Activated CD8-positive, alpha-beta T cell treated with anti-CD3 and anti-CD28 coated beads for 36 hours (primary cell): ENCODE results near the gene TEK. TPM values are rescaled to one million over a fixed set of nuclear protein-coding genes. Genes with fewer than 3 reads are reported as not detected.

Experiments
- ATAC-seq: fragments of 200-7000 bp; cut with Tn5 transposase; one replicate; pipeline ENCODE4 v1.10.0; 2021; ENCODE audit warnings: mild to moderate bottlenecking, moderate library complexity
- CTCF ChIA-PET: fragments of 350-600 bp; sonication (Branson Sonifier 250); formaldehyde crosslinking; loops from one replicate; lab custom pipeline; 2021; ENCODE audit warnings: antibody characterized with exemption; lab: Charles Lee
- POLR2A ChIA-PET: fragments of 350-600 bp; sonication (Branson Sonifier 250); formaldehyde crosslinking; loops from one replicate; lab custom pipeline; 2021; ENCODE audit warnings: antibody characterized with exemption; lab: Charles Lee
- DNase-seq: peaks from one replicate; pipeline ENCODE4 v3.0.0-alpha.2; 2020
- H3K27ac Mint-ChIP-seq: one replicate; pipeline ENCODE4 v1.8.0; 2021; ENCODE audit warnings: mild to moderate bottlenecking, mixed read lengths
- H3K27me3 Mint-ChIP-seq: one replicate; pipeline ENCODE4 v1.8.0; 2021; ENCODE audit warnings: mixed read lengths
- H3K36me3 Mint-ChIP-seq: one replicate; pipeline ENCODE4 v1.8.0; 2021; ENCODE audit warnings: low read depth, mixed read lengths
- H3K4me1 Mint-ChIP-seq: one replicate; pipeline ENCODE4 v1.8.0; 2021; ENCODE audit warnings: low read depth, mixed read lengths
- H3K4me3 Mint-ChIP-seq: one replicate; pipeline ENCODE4 v1.8.0; 2021; ENCODE audit warnings: mild to moderate bottlenecking, moderate library complexity, mixed read lengths
- H3K9me3 Mint-ChIP-seq: one replicate; pipeline ENCODE4 v1.8.0; 2021; ENCODE audit warnings: mixed read lengths
- intact Hi-C: fragments of 100-400 bp; cut with micrococcal nuclease; formaldehyde crosslinking; loops from one replicate; pipeline ENCODE4 v1.10.0; 2022
- total RNA-seq, 2 experiments: library from RNA; stranded (reverse); gene quantifications; one replicate each; pipeline ENCODE4 v1.2.3, GENCODE V29; 2021
- TF ChIP-seq, protein P1 (sequence below): fragments of 200-600 bp; IDR thresholded peaks from one replicate; pipeline ENCODE4 v1.8.0; 2022; ENCODE audit warnings: antibody characterized with exemption, mild to moderate bottlenecking

TEK gene
- total RNA-seq, 2 experiments from 2014 or later = not detected

GRCh38 chr9:27150746-27151406 is 41.9 kb downstream of the TEK start:
- Mint-ChIP-seq H3K27me3 (no peaks in the 10 kb centered on the region), H3K4me3 (no peak overlapping the region), H3K4me1 (no peaks in the 10 kb centered on the region), H3K9me3 (no peaks in the 10 kb centered on the region), H3K36me3 (no peaks in the 10 kb centered on the region), H3K27ac (no peak overlapping the region)
- ATAC-seq (no peak), DNase-seq (no peak)
- ChIA-PET POLR2A (no interaction called here), CTCF (no interaction called here)
- TF ChIP-seq, protein P1, sequence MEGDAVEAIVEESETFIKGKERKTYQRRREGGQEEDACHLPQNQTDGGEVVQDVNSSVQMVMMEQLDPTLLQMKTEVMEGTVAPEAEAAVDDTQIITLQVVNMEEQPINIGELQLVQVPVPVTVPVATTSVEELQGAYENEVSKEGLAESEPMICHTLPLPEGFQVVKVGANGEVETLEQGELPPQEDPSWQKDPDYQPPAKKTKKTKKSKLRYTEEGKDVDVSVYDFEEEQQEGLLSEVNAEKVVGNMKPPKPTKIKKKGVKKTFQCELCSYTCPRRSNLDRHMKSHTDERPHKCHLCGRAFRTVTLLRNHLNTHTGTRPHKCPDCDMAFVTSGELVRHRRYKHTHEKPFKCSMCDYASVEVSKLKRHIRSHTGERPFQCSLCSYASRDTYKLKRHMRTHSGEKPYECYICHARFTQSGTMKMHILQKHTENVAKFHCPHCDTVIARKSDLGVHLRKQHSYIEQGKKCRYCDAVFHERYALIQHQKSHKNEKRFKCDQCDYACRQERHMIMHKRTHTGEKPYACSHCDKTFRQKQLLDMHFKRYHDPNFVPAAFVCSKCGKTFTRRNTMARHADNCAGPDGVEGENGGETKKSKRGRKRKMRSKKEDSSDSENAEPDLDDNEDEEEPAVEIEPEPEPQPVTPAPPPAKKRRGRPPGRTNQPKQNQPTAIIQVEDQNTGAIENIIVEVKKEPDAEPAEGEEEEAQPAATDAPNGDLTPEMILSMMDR = no peak
- intact Hi-C loops = loop anchor here (10.0 kb wide), 1 partner anchor 56 kb away; no protein-coding TSS in a partner anchor

DNA sequence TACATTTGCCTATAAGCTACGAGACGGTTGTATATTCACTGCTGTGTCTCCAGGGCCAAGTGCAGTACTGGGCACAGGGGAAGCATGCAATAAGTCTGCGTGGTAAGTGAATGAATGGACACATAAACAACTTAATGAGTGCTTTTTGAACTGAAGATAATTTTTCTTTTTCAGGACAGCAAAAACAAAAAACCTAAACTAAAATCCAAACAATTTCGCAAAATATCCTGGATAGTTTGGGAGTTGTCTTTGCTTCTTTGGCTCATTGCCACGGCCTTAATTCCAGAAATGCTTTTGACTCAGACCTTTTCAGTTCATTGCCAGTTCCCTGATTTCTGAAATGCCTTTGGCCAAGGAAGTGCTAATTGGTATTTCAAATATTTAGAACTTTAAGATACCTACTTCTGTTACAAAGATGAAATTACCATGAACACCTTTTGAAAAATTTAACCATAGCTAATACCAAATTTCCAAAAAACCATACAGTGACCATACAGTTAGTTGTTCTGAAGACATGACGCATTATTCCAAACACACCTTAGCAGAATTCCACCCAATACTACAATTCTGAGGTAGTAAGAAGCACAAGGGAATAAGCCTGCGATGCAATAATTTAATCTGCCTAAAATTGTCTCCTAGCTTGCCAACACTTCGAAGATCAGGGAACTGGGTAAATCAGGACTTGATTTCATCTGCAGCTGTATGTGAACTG is 42.8 kb downstream of the TEK start:
- Mint-ChIP-seq H3K27me3 (no peaks in the 10 kb centered on the region), H3K9me3 (no peaks in the 10 kb centered on the region)
- no peak for DNase-seq

GRCh38 chr9:27152405-27152718 is 43.3 kb downstream of the TEK start:
- no peaks in the 10 kb centered on the region for H3K9me3 Mint-ChIP-seq
- TF ChIP-seq, protein P1 = no peak
- ChIA-PET CTCF (no interaction called here), POLR2A (no interaction called here)
- no peaks in the 10 kb centered on the region for H3K27me3 Mint-ChIP-seq
- H3K4me1 Mint-ChIP-seq = no peaks in the 10 kb centered on the region
- H3K4me3 Mint-ChIP-seq = no peak overlapping the region
- no peak overlapping the region for H3K27ac Mint-ChIP-seq
- no peaks in the 10 kb centered on the region for H3K36me3 Mint-ChIP-seq
- DNase-seq = no peak
- intact Hi-C loops = loop anchor here (10.0 kb wide), 1 partner anchor 58 kb away; no protein-coding TSS in a partner anchor
- ATAC-seq = no peak

More for the DNA sequence above, 42.8 kb downstream of the TEK start:
- Mint-ChIP-seq H3K4me1 (no peaks in the 10 kb centered on the region), H3K27ac (no peak overlapping the region), H3K36me3 (no peaks in the 10 kb centered on the region), H3K4me3 (no peak overlapping the region)
- intact Hi-C loops = loop anchor here (10.0 kb wide), 1 partner anchor 57 kb away; no protein-coding TSS in a partner anchor
- TF ChIP-seq, protein P1 = no peak
- ChIA-PET POLR2A (no interaction called here), CTCF (no interaction called here)
- ATAC-seq = no peak

DNA sequence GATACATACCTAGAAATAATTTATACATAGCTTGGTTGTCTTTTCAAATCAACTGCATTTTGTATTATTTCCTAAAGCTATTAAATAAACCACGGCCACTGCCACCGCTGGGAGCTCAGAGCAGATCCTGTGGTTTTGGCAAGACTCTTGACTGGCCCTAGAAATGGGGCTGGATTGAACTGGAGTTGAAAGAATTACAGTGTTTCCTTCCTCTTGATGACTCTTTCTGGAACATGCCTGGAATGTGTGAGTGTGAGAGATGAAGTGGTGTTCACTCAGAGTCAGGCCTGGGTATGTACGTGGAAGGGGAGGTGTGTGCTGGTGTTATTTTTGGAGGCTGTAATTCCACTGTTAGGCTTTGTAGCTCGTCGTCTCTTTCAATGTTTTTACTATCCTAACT is 45.9 kb downstream of the TEK start:
- ATAC-seq (no peak), DNase-seq (no peak)
- ChIA-PET POLR2A (no interaction called here), CTCF (no interaction called here)
- TF ChIP-seq, protein P1 = no peak
- Mint-ChIP-seq H3K27me3 (no peaks in the 10 kb centered on the region), H3K4me1 (no peaks in the 10 kb centered on the region), H3K9me3 (no peaks in the 10 kb centered on the region), H3K4me3 (no peak overlapping the region), H3K27ac (no peak overlapping the region), H3K36me3 (no peaks in the 10 kb centered on the region)
- intact Hi-C loops = loop anchor here (10.0 kb wide), 1 partner anchor 60 kb away; no protein-coding TSS in a partner anchor

DNA sequence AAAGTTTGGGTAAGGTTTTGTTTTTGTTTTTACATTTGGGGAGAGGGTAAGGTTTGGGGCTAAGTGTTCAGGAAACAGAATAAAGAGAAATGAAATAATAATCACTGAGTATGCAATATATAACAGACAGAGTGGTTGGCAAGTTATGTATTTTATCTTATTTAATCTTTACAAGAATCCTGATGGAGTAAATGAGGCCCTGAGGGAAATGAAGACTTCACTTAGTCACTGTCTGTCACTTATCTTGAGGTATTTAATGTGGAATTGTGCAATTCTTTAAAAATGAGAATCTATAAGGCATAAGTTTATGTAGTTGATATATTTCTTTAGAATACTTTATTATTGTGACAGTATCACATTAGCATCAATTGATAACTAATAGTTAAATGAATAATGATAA is 48.1 kb downstream of the TEK start:
- Mint-ChIP-seq H3K36me3 (no peaks in the 10 kb centered on the region), H3K27ac (no peak overlapping the region), H3K4me3 (no peak overlapping the region), H3K4me1 (no peaks in the 10 kb centered on the region), H3K27me3 (no peaks in the 10 kb centered on the region), H3K9me3 (no peaks in the 10 kb centered on the region)
- no peak for DNase-seq
- ATAC-seq = no peak
- TF ChIP-seq, protein P1 = no peak
- intact Hi-C loops = loop anchor here (10.0 kb wide), 1 partner anchor 62 kb away; no protein-coding TSS in a partner anchor
- ChIA-PET POLR2A (no interaction called here), CTCF (no interaction called here)
